GM12878 (cell line): ENCODE results near the gene RBBP9. TPM values are rescaled to one million over a fixed set of nuclear protein-coding genes. Genes with fewer than 3 reads are reported as not detected.

Experiments
- ATF7 ChIP-seq: fragments of 450-650 bp; IDR thresholded peaks from 2 replicates; pipeline ENCODE4 v1.6.1; 2016; ENCODE audit warnings: low read depth, mild to moderate bottlenecking
- CEBPB ChIP-seq, 2 experiments: fragments of 150-350 bp in 1 of 2; IDR thresholded peaks; 2 replicates each; pipeline ENCODE4 v1.6.1; 2012 to 2014; ENCODE audit warnings: low read depth in 2 of 2, low read length in 2 of 2, borderline replicate concordance in 1 of 2, inconsistent platforms in 1 of 2
- GABPA ChIP-seq: IDR thresholded peaks from 2 replicates; pipeline ENCODE4 v1.6.1; 2014; ENCODE audit warnings: antibody characterized with exemption, low read depth, mild to moderate bottlenecking, inconsistent platforms
- IKZF1 ChIP-seq: fragments of 450-650 bp; conservative IDR thresholded peaks from 2 replicates; pipeline ENCODE4 v1.6.1; 2017; ENCODE audit warnings: antibody characterized with exemption, mild to moderate bottlenecking
- JUNB ChIP-seq: IDR thresholded peaks from 2 replicates; pipeline ENCODE4 v1.6.1; 2016; ENCODE audit warnings: antibody characterized with exemption, mild to moderate bottlenecking
- MEF2B ChIP-seq: fragments of 450-650 bp; IDR thresholded peaks from 2 replicates; pipeline ENCODE4 v1.6.1; 2018; ENCODE audit warnings: mild to moderate bottlenecking, moderate library complexity; ENCODE audit not compliant: partially characterized antibody, poor library complexity, severe bottlenecking
- NR2F1 ChIP-seq: fragments of 450-650 bp; conservative IDR thresholded peaks from 2 replicates; pipeline ENCODE4 v1.6.1; 2017; ENCODE audit warnings: mild to moderate bottlenecking
- RCOR1 ChIP-seq: conservative IDR thresholded peaks from 2 replicates; pipeline ENCODE4 v1.6.1; 2012; ENCODE audit warnings: low read depth, low read length, improper control_type of control experiment
- TCF12 ChIP-seq: IDR thresholded peaks from 2 replicates; pipeline ENCODE4 v1.6.1; 2011; ENCODE audit warnings: low read depth, mild to moderate bottlenecking, low read length
- TCF3 ChIP-seq: IDR thresholded peaks from 2 replicates; pipeline ENCODE4 v1.6.1; 2012; ENCODE audit warnings: low read depth, mild to moderate bottlenecking, low read length, borderline replicate concordance; ENCODE audit not compliant: insufficient read depth
- polyA plus RNA-seq, 11 experiments: library from polyadenylated mRNA; depleted of rRNA in 4 of 11; unstranded in 6 of 11; stranded (reverse) in 5 of 11; fragments of >200 nt; fragmentation: Nextera tagmentation in 4 of 11; fragmentation: Illumina TruSeq in 1 of 11; extraction: Ambion mirVana in 4 of 11; extraction: Trizol in 1 of 11; gene quantifications; 1 replicate in 1 of 11; 2 replicates in 10 of 11; pipeline versions ENCODE4 v1.2.1 to v1.2.3, GENCODE V29; 2011 to 2016; ENCODE audit warnings: inconsistent platforms in 2 of 11, missing spikeins in 2 of 11, low read depth in 1 of 11
- total RNA-seq, 4 experiments: library from RNA; depleted of rRNA in 3 of 4; stranded (reverse); fragments of >200 nt in 3 of 4; fragmentation: Illumina TruSeq in 1 of 4; extraction: Trizol in 1 of 4; gene quantifications; 2 replicates each; pipeline versions ENCODE4 v1.2.1 to v1.2.3, GENCODE V29; 2013 to 2021
- TF ChIP-seq, protein P1 (sequence below): IDR thresholded peaks from 2 replicates; pipeline ENCODE4 v1.6.1; 2012; ENCODE audit warnings: low read length, inconsistent platforms
- TF ChIP-seq, protein P2 (sequence below): fragments of 450-650 bp; IDR thresholded peaks from 2 replicates; pipeline ENCODE4 v1.6.1; 2018; ENCODE audit warnings: borderline replicate concordance, mild to moderate bottlenecking; ENCODE audit not compliant: partially characterized antibody
- TF ChIP-seq, protein P3 (sequence below): fragments of 450-650 bp; IDR thresholded peaks from 2 replicates; pipeline ENCODE4 v1.6.1; 2016; ENCODE audit warnings: mild to moderate bottlenecking
- TF ChIP-seq, protein P4 (sequence below): IDR thresholded peaks from 2 replicates; pipeline ENCODE4 v1.6.1; 2012; ENCODE audit warnings: low read depth, low read length, improper control_type of control experiment
- TF ChIP-seq, protein P5 (sequence below): IDR thresholded peaks from 2 replicates; pipeline ENCODE4 v1.6.1; 2012; ENCODE audit warnings: mild to moderate bottlenecking, low read depth, low read length
- TF ChIP-seq, protein P6 (sequence below): fragments of 150-350 bp; IDR thresholded peaks from 2 replicates; pipeline ENCODE4 v1.6.1; 2014; ENCODE audit warnings: mild to moderate bottlenecking, low read depth, low read length

Gene RBBP9
- total and polyA plus RNA-seq, 10 of the 15 experiments (the other 5 are each of a cell fraction or from before 2014, with no cell fraction given), result 7.1 to 34.1 (median 16.0) TPM

DNA sequence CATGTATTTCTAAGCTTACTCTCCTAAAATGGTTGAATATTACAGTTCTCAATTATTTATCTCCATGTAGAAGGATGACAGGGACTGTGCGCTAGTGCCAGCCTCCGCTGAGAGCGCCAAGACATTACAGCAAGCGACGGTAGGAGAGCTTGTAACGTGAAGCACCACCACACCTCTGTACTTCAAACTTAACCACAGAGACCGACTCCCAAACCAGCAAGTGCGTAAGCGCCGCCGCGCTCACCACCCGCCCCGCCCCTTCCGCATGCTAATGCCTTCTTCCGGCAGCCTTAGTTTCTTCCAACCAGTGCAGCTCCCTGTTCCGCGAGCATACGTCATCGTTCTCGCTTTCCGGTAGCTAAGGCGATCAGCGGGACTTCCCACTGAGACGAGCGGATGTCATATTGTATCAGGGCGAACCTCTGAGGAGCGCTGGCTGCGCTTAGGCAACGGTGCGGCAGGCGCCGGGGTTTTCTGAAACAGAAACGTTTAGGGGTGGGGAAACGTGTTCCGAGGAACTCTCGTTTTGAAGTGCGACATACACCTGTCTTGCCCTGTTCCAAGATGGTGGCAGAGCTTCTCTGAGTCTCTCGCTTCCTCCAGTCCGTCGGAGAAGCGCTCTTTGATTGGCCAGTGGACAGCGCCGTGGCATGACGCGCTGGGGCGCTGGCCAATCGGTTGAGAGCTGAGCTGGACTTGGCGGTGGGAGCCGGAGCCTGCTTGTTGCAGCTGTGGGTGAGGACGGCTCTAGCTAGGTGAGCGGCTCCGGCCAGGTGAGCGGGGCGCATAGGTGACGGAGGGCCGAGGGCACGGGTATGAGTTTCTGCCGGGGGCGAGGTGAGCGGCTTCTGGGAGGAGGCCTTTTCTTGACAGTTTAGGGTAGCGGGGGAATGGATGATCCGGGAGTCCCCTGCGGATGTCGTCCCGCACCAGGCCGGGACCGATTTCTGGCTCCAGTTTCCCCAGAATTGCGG lies 10.5 kb upstream of the RBBP9 start, which contains the start of gene SEC23B (continued):
- TF ChIP-seq, protein P1, sequence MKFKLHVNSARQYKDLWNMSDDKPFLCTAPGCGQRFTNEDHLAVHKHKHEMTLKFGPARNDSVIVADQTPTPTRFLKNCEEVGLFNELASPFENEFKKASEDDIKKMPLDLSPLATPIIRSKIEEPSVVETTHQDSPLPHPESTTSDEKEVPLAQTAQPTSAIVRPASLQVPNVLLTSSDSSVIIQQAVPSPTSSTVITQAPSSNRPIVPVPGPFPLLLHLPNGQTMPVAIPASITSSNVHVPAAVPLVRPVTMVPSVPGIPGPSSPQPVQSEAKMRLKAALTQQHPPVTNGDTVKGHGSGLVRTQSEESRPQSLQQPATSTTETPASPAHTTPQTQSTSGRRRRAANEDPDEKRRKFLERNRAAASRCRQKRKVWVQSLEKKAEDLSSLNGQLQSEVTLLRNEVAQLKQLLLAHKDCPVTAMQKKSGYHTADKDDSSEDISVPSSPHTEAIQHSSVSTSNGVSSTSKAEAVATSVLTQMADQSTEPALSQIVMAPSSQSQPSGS, result peak; percentile 87
- no peak for TF ChIP-seq MEF2B
- peak; percentile 27; the same call in 1 of the 2 replicates for TF ChIP-seq JUNB
- TF ChIP-seq, protein P2, sequence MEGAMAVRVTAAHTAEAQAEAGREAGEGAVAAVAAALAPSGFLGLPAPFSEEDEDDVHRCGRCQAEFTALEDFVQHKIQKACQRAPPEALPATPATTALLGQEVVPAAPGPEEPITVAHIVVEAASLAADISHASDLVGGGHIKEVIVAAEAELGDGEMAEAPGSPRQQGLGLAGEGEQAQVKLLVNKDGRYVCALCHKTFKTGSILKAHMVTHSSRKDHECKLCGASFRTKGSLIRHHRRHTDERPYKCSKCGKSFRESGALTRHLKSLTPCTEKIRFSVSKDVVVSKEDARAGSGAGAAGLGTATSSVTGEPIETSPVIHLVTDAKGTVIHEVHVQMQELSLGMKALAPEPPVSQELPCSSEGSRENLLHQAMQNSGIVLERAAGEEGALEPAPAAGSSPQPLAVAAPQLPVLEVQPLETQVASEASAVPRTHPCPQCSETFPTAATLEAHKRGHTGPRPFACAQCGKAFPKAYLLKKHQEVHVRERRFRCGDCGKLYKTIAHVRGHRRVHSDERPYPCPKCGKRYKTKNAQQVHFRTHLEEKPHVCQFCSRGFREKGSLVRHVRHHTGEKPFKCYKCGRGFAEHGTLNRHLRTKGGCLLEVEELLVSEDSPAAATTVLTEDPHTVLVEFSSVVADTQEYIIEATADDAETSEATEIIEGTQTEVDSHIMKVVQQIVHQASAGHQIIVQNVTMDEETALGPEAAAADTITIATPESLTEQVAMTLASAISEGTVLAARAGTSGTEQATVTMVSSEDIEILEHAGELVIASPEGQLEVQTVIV, result peak; percentile 85
- TF ChIP-seq, protein P3, sequence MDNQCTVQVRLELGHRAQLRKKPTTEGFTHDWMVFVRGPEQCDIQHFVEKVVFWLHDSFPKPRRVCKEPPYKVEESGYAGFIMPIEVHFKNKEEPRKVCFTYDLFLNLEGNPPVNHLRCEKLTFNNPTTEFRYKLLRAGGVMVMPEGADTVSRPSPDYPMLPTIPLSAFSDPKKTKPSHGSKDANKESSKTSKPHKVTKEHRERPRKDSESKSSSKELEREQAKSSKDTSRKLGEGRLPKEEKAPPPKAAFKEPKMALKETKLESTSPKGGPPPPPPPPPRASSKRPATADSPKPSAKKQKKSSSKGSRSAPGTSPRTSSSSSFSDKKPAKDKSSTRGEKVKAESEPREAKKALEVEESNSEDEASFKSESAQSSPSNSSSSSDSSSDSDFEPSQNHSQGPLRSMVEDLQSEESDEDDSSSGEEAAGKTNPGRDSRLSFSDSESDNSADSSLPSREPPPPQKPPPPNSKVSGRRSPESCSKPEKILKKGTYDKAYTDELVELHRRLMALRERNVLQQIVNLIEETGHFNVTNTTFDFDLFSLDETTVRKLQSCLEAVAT, result peak; percentile 86
- no peak for TF ChIP-seq CEBPB (IDR thresholded peaks at IDR 0.05; ENCODE audit: borderline replicate concordance in 1 of 2, low read depth in 2 of 2, low read length in 2 of 2)
- TF ChIP-seq, protein P4, sequence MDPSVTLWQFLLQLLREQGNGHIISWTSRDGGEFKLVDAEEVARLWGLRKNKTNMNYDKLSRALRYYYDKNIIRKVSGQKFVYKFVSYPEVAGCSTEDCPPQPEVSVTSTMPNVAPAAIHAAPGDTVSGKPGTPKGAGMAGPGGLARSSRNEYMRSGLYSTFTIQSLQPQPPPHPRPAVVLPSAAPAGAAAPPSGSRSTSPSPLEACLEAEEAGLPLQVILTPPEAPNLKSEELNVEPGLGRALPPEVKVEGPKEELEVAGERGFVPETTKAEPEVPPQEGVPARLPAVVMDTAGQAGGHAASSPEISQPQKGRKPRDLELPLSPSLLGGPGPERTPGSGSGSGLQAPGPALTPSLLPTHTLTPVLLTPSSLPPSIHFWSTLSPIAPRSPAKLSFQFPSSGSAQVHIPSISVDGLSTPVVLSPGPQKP, result no peak; the same call in 1 of the 2 replicates
- peak; percentile 9; the same call in 1 of the 2 replicates for TF ChIP-seq TCF12
- TF ChIP-seq TCF3, result no peak
- TF ChIP-seq ATF7, result peak; percentile 99
- TF ChIP-seq, protein P5, sequence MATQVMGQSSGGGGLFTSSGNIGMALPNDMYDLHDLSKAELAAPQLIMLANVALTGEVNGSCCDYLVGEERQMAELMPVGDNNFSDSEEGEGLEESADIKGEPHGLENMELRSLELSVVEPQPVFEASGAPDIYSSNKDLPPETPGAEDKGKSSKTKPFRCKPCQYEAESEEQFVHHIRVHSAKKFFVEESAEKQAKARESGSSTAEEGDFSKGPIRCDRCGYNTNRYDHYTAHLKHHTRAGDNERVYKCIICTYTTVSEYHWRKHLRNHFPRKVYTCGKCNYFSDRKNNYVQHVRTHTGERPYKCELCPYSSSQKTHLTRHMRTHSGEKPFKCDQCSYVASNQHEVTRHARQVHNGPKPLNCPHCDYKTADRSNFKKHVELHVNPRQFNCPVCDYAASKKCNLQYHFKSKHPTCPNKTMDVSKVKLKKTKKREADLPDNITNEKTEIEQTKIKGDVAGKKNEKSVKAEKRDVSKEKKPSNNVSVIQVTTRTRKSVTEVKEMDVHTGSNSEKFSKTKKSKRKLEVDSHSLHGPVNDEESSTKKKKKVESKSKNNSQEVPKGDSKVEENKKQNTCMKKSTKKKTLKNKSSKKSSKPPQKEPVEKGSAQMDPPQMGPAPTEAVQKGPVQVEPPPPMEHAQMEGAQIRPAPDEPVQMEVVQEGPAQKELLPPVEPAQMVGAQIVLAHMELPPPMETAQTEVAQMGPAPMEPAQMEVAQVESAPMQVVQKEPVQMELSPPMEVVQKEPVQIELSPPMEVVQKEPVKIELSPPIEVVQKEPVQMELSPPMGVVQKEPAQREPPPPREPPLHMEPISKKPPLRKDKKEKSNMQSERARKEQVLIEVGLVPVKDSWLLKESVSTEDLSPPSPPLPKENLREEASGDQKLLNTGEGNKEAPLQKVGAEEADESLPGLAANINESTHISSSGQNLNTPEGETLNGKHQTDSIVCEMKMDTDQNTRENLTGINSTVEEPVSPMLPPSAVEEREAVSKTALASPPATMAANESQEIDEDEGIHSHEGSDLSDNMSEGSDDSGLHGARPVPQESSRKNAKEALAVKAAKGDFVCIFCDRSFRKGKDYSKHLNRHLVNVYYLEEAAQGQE, result no peak
- TF ChIP-seq NR2F1, result no peak
- no peak for TF ChIP-seq RCOR1
- peak; percentile 71; the same call in 1 of the 2 replicates for TF ChIP-seq IKZF1
- TF ChIP-seq, protein P6, sequence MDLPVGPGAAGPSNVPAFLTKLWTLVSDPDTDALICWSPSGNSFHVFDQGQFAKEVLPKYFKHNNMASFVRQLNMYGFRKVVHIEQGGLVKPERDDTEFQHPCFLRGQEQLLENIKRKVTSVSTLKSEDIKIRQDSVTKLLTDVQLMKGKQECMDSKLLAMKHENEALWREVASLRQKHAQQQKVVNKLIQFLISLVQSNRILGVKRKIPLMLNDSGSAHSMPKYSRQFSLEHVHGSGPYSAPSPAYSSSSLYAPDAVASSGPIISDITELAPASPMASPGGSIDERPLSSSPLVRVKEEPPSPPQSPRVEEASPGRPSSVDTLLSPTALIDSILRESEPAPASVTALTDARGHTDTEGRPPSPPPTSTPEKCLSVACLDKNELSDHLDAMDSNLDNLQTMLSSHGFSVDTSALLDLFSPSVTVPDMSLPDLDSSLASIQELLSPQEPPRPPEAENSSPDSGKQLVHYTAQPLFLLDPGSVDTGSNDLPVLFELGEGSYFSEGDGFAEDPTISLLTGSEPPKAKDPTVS, result no peak
- TF ChIP-seq GABPA, result peak; percentile 84
